Stimulated activated CD8-positive, alpha-beta memory T cell treated with anti-CD3 and anti-CD28 coated beads, Interleukin-7, amount 100 ng/mL, for 48 hours (primary cell): ENCODE data around the gene SMC3.

ENCODE experiments used
- DNase-seq, 2 donors: peaks; one replicate each; pipeline ENCODE4 v3.0.0-alpha.2; 2020; ENCODE audit warnings: low read depth in 1 of 2; ENCODE audit errors: extremely low read depth in 1 of 2

Gene SMC3

GRCh38 chr10:110644598-110645462 lies 77.3 kb downstream of the SMC3 start:
- DNase-seq, result no peak

- no peak for DNase-seq
These were observed 79.1 kb downstream of the SMC3 start for GRCh38 chr10:110646417-110647135.

- DNase-seq, result no peak
These were observed 79.6 kb downstream of the SMC3 start for GRCh38 chr10:110647136-110647430.

GRCh38 chr10:110648692-110649346 lies 81.3 kb downstream of the SMC3 start:
- no peak for DNase-seq

- no peak for DNase-seq
These were observed 82.1 kb downstream of the SMC3 start for GRCh38 chr10:110649347-110650264.

- DNase-seq, result no peak
These were observed 82.8 kb downstream of the SMC3 start for GRCh38 chr10:110650265-110650668.

- no peak for DNase-seq
These were observed 83.8 kb downstream of the SMC3 start for GRCh38 chr10:110651044-110651958.

GRCh38 chr10:110652475-110653118 lies 85.1 kb downstream of the SMC3 start:
- no peak for DNase-seq
